ENCODE results near the gene IL6R. TPM values are rescaled to one million over a fixed set of nuclear protein-coding genes. Genes with fewer than 3 reads are reported as not detected.
"Not testable (repeated sequence)": the region's sequence is repeated elsewhere in the genome, so short reads cannot be mapped to it uniquely, and the experiment has no call there.

IL6R gene
- total RNA-seq, 1 donor from 2014 or later: 13.1 TPM

DNA sequence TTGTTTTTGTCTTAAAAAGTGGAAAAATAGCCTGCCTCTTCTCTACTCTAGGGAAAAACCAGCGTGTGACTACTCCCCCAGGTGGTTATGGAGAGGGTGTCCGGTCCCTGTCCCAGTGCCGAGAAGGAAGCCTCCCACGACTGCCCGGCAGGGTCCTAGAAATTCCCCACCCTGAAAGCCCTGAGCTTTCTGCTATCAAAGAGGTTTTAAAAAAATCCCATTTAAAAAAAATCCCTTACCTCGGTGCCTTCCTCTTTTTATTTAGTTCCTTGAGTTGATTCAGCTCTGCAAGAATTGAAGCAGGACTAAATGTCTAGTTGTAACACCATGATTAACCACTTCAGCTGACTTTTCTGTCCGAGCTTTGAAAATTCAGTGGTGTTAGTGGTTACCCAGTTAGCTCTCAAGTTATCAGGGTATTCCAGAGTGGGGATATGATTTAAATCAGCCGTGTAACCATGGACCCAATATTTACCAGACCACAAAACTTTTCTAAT, 61.8 kb downstream of the IL6R start:
- intact Hi-C loops (cut with DNase I): loop anchor here (5.0 kb wide), 1 partner anchor 60 kb away; the partner anchor contains the start of gene IL6R
- no peak for DNase-seq (ENCODE audit: missing footprints)
- no peak for ATAC-seq

GRCh38 chr1:154467434-154468102, 62.4 kb downstream of the IL6R start:
- ATAC-seq: no peak
- DNase-seq (ENCODE audit: missing footprints): no peak
- intact Hi-C loops (cut with DNase I): loop anchor here (5.0 kb wide), 1 partner anchor 60 kb away; the partner anchor contains the start of gene IL6R

DNA sequence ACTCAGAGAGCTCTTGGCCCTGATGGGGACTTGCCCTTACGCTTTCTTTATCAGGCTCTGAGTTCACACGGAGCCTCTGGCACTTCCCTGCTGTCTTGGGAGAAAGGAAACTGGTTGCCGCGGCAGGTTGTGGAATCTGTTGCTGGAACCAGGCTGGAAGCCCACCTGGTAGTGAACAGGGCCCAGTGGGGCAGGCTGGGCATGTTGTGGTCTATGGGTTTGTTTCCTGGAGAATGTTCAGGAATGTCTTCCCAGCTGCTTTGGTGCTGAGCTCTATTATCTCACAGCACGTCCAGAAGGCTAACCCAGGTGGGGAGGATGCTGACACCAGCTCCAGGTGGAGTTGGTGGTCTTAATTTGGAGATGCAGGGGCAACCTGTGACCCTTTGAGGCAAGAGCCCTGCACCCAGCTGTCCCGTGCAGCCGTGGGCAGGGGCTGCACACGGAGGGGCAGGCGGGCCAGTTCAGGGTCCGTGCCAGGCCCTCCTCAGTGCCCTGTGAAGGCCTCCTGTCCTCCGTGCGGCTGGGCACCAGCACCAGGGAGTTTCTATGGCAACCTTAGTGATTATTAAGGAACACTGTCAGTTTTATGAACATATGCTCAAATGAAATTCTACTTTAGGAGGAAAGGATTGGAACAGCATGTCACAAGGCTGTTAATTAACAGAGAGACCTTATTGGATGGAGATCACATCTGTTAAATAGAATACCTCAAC, 63.5 kb downstream of the IL6R start:
- intact Hi-C loops (cut with DNase I): loop anchor here (5.0 kb wide), 1 partner anchor 61 kb away; the partner anchor contains the start of gene IL6R
- no peak for ATAC-seq
- DNase-seq (ENCODE audit: missing footprints): no peak

- ATAC-seq: no peak
- no peak for DNase-seq (ENCODE audit: missing footprints)
- intact Hi-C loops (cut with DNase I): loop anchor here (5.0 kb wide), 1 partner anchor 63 kb away; the partner anchor contains the start of gene IL6R
Measured at GRCh38 chr1:154469844-154470560, 64.9 kb downstream of the IL6R start.

- intact Hi-C loops (cut with DNase I): no loop called here
- ATAC-seq (no peak), DNase-seq (ENCODE audit: missing footprints) (no peak)
Measured at GRCh38 chr1:154471304-154471703, 66.2 kb downstream of the IL6R start.

GRCh38 chr1:154474802-154475201, 69.7 kb downstream of the IL6R start:
- intact Hi-C loops (cut with DNase I): loop anchor here (5.0 kb wide), 1 partner anchor 402 kb away; no protein-coding TSS in a partner anchor
- ATAC-seq (no peak), DNase-seq (ENCODE audit: missing footprints) (no peak)

GRCh38 chr1:154476791-154477190, 71.6 kb downstream of the IL6R start:
- ATAC-seq (no peak), DNase-seq (ENCODE audit: missing footprints) (no peak)

GRCh38 chr1:154478013-154478412, 72.9 kb downstream of the IL6R start:
- no peak for ATAC-seq
- intact Hi-C loops (cut with DNase I): loop anchor here (5.0 kb wide), 1 partner anchor 399 kb away; no protein-coding TSS in a partner anchor
- DNase-seq (ENCODE audit: missing footprints): no peak

More at GRCh38 chr1:154476791-154477190, 71.6 kb downstream of the IL6R start:
- intact Hi-C loops (cut with DNase I): loop anchor here (5.0 kb wide), 1 partner anchor 401 kb away; no protein-coding TSS in a partner anchor

DNA sequence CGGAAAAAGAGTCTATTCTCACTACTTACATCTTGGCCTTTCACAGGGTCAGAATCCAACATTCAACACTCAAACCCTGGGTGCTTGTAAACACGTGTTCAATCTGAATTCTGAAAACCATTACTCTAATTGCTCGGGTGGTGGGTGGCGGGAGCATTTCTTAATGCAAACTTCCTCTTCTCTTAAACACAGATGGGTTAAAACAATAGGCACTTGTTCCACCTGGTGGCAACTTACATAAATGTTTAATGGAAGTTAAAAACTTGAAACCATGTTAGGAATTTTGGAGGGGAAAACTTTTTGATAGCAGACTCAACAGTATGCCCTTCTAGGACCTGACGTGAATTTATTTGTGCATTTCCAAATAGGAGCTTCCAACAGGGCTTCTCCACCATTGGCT, 73.5 kb downstream of the IL6R start:
- DNase-seq (ENCODE audit: missing footprints): no peak
- intact Hi-C loops (cut with DNase I): loop anchor here (5.0 kb wide), 1 partner anchor 399 kb away; no protein-coding TSS in a partner anchor
- no peak for ATAC-seq

- ATAC-seq: peak; percentile 95
- intact Hi-C loops (cut with DNase I): loop anchor here (1.0 to 10.0 kb wide), 4 partner anchors 22 to 605 kb away; partner anchors contain the start of genes SHE and TDRD10
- DNase-seq (ENCODE audit: missing footprints): no peak
Measured at GRCh38 chr1:154479764-154480421, 74.8 kb downstream of the IL6R start.

GRCh38 chr1:154481053-154481452, 75.9 kb downstream of the IL6R start:
- intact Hi-C loops (cut with DNase I): loop anchor here (10.0 kb wide), 1 partner anchor 604 kb away; no protein-coding TSS in a partner anchor
- no peak for DNase-seq (ENCODE audit: missing footprints)
- no peak for ATAC-seq

- DNase-seq (ENCODE audit: missing footprints) (peak; percentile 53), ATAC-seq (no peak)
- intact Hi-C loops (cut with DNase I): loop anchor here (2.0 to 10.0 kb wide), 2 partner anchors 17 to 601 kb away; no protein-coding TSS in a partner anchor
Measured at GRCh38 chr1:154483941-154484803, 79.0 kb downstream of the IL6R start.

DNA sequence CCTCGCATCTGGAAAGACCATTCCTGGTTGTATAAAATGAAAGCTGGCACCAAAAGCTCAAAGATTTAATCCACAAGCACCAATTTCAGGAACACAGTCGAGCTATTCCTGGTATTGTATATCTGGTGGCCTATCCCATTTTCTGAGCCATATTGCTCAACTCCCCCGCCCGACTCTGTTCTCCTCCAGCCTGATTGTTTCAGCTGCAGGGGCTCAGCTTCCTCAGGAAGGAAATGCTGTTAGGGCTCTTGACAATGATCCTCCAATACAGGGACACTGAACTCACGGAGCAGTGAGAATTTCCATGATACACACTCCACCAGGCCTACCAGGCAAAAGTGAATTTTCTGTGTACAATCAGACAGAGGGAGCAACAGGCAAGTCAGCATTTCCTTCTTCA, 80.0 kb downstream of the IL6R start:
- ATAC-seq (peak; percentile 69), DNase-seq (ENCODE audit: missing footprints) (peak; percentile 60)
- intact Hi-C loops (cut with DNase I): loop anchor here (2.0 to 10.0 kb wide), 2 partner anchors 16 to 600 kb away; no protein-coding TSS in a partner anchor

DNA sequence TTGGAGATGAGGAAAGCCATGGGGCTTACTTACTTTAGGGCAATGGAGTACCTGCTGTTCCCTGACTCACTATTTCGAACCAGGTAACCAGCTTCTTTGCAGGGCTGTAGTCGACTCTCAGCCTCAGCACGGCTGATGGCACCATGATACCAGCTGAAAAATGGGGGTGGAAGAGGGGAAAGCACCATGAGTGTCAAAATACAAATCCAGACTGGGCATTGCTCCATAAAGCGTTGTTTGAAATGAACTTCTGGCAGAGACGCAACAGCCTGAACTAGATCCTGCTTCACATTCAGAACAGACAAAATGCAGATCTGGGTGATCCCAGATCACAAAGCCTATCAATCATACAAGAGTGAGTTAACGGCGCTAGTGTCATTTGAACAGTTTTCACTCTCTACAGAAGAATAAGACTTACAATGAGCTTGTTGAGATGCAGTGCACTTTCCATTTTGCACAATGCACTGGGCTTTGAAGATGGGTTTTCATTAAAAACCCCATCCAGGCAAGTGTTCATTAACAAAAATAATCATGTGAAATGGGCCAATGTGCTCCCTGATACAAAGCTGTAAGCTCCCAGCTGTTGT, 80.9 kb downstream of the IL6R start:
- no peak for DNase-seq (ENCODE audit: missing footprints)
- no peak for ATAC-seq
- intact Hi-C loops (cut with DNase I): loop anchor here (2.0 to 10.0 kb wide), 2 partner anchors 15 to 599 kb away; no protein-coding TSS in a partner anchor

- intact Hi-C loops (cut with DNase I): loop anchor here (10.0 kb wide), 1 partner anchor 598 kb away; no protein-coding TSS in a partner anchor
- not testable (repeated sequence) for ATAC-seq; DNase-seq (ENCODE audit: missing footprints)
Measured at GRCh38 chr1:154486756-154487155, 81.6 kb downstream of the IL6R start.

- ATAC-seq: no peak
Measured at GRCh38 chr1:154488922-154489321, 83.8 kb downstream of the IL6R start.

More at GRCh38 chr1:154488922-154489321, 83.8 kb downstream of the IL6R start:
- intact Hi-C loops (cut with DNase I): loop anchor here (10.0 kb wide), 1 partner anchor 596 kb away; no protein-coding TSS in a partner anchor
- no peak for DNase-seq (ENCODE audit: missing footprints)

All from Right ventricle myocardium inferior (tissue), 1 donor.